Endothelial cell of umbilical vein (primary cell): ENCODE measurements around the gene LARGE1. TPM values are rescaled to one million over a fixed set of nuclear protein-coding genes. Genes with fewer than 3 reads are reported as not detected.

Experiments used
- BruUV-seq: library from RNA; stranded (reverse); fragments of 400-500 nt; replicated peaks from 2 replicates; lab custom pipeline; 2021; lab: Mats Ljungman, UMichigan
- CTCF ChIA-PET: fragments of 300-600, 350-600 bp; sonication (Branson Sonifier 250); formaldehyde crosslinking; loops from one replicate; lab custom pipeline; 2021; ENCODE audit warnings: antibody characterized with exemption, inconsistent platforms; lab: Charles Lee
- POLR2A ChIA-PET: fragments of 300-600, 350-600 bp; sonication (Branson Sonifier 250); formaldehyde crosslinking; loops from one replicate; lab custom pipeline; 2021; ENCODE audit warnings: antibody characterized with exemption, inconsistent platforms; lab: Charles Lee
- DNase-seq: peaks from one replicate; pipeline ENCODE4 v3.0.0-alpha.2; 2011; ENCODE audit warnings: low read depth, low spot score
- FAIRE-seq: peaks from 2 replicates; lab custom pipeline; 2011; peaks lifted over from hg19 to GRCh38; lab: Jason Lieb, UNC
- H2AFZ ChIP-seq: 2 replicates; pipeline ENCODE4 v1.6.0; 2012; ENCODE audit warnings: low read depth, low read length, control low read depth, inconsistent platforms
- H3K27ac ChIP-seq: 2 replicates; pipeline ENCODE4 v1.5.1; 2011; ENCODE audit warnings: low read depth, mild to moderate bottlenecking, control low read depth, low read length, moderate library complexity; ENCODE audit not compliant: insufficient read depth
- H3K27me3 ChIP-seq, 2 experiments: 2 replicates each; pipeline versions ENCODE4 v1.6.0 to v1.6.1; 2011; ENCODE audit warnings: low read length in 2 of 2, mixed read lengths in 1 of 2; ENCODE audit not compliant: control insufficient read depth in 2 of 2, insufficient read depth in 2 of 2
- H3K36me3 ChIP-seq, 2 experiments: 2 replicates in 1 of 2; 3 replicates in 1 of 2; pipeline ENCODE4 v1.5.1; 2011; ENCODE audit warnings: low read length in 2 of 2, mild to moderate bottlenecking in 1 of 2, moderate library complexity in 1 of 2; ENCODE audit not compliant: control insufficient read depth in 2 of 2, insufficient read depth in 2 of 2; ENCODE audit errors: extremely low read depth in 1 of 2
- H3K4me1 ChIP-seq: 3 replicates; pipeline ENCODE4 v1.5.1; 2011; ENCODE audit warnings: mild to moderate bottlenecking, low read length; ENCODE audit not compliant: control insufficient read depth, insufficient read depth; ENCODE audit errors: extremely low read depth
- H3K4me2 ChIP-seq: 2 replicates; pipeline ENCODE4 v1.6.1; 2011; ENCODE audit warnings: low read length, control low read depth, mixed read lengths; ENCODE audit not compliant: insufficient read depth
- H3K4me3 ChIP-seq, 3 experiments: fragments of 200-600 bp in 1 of 3; sonication (generic), shearing (Covaris generic) in 1 of 3; replicated peaks in 1 of 3; 2 replicates each; pipeline ENCODE4 v1.5.1; 2011 to 2016; ENCODE audit warnings: control low read depth in 3 of 3, low read length in 3 of 3, mild to moderate bottlenecking in 2 of 3, inconsistent platforms in 1 of 3, low read depth in 1 of 3, moderate library complexity in 1 of 3; ENCODE audit not compliant: insufficient read depth in 1 of 3
- H3K79me2 ChIP-seq: 2 replicates; pipeline ENCODE4 v1.6.0; 2012; ENCODE audit warnings: low read length, inconsistent platforms; ENCODE audit not compliant: control insufficient read depth, insufficient read depth
- H3K9ac ChIP-seq: replicated peaks from 2 replicates; pipeline ENCODE3; 2011; ENCODE audit warnings: low read length, control low read depth; ENCODE audit not compliant: insufficient read depth; ENCODE audit errors: extremely low read depth
- H3K9me1 ChIP-seq: replicated peaks from 3 replicates; pipeline ENCODE4 v1.6.0; 2011; ENCODE audit warnings: mild to moderate bottlenecking, low read length; ENCODE audit not compliant: control insufficient read depth, insufficient read depth; ENCODE audit errors: extremely low read depth
- H3K9me3 ChIP-seq: replicated peaks from 2 replicates; pipeline ENCODE4 v1.5.1; 2012; ENCODE audit warnings: low read length, inconsistent platforms; ENCODE audit not compliant: control insufficient read depth, insufficient read depth
- H4K20me1 ChIP-seq: replicated peaks from 2 replicates; pipeline ENCODE3; 2011; ENCODE audit warnings: mild to moderate bottlenecking, low read length; ENCODE audit not compliant: control insufficient read depth, insufficient read depth; ENCODE audit errors: extremely low read depth
- CTCF ChIP-seq, 2 donors: IDR thresholded peaks; 1 replicate in 1 of 2; 2 replicates in 1 of 2; pipeline ENCODE4 v1.5.1; 2011; ENCODE audit warnings: low read length in 2 of 2, mild to moderate bottlenecking in 2 of 2, moderate library complexity in 2 of 2, control low read depth in 1 of 2, inconsistent platforms in 1 of 2, low read depth in 1 of 2; ENCODE audit not compliant: insufficient read depth in 1 of 2; ENCODE audit errors: extremely low read depth in 1 of 2
- EZH2 ChIP-seq: IDR thresholded peaks from 2 replicates; pipeline ENCODE4 v1.6.1; 2012; ENCODE audit warnings: borderline replicate concordance, low read depth, mild to moderate bottlenecking, moderate library complexity, low read length, inconsistent platforms; ENCODE audit not compliant: severe bottlenecking
- FOS ChIP-seq: IDR thresholded peaks from 2 replicates; pipeline ENCODE4 v1.6.1; 2011; ENCODE audit warnings: mild to moderate bottlenecking, low read length, moderate library complexity, borderline replicate concordance; ENCODE audit not compliant: insufficient read depth
- GATA2 ChIP-seq: IDR thresholded peaks from 2 replicates; pipeline ENCODE4 v1.7.0; 2011; ENCODE audit warnings: low read depth, mild to moderate bottlenecking, moderate library complexity, mixed read lengths, low read length; ENCODE audit not compliant: insufficient read length, insufficient read depth
- JUN ChIP-seq: IDR thresholded peaks from 2 replicates; pipeline ENCODE4 v1.6.1; 2011; ENCODE audit warnings: borderline replicate concordance, low read depth; ENCODE audit not compliant: insufficient read length, insufficient read depth
- MYC ChIP-seq: IDR thresholded peaks from one replicate; pipeline ENCODE4 v1.6.1; 2011; ENCODE audit warnings: mild to moderate bottlenecking, low read depth, low read length
- POLR2A ChIP-seq: IDR thresholded peaks from 2 replicates; pipeline ENCODE4 v1.6.1; 2012; ENCODE audit warnings: low read depth, mild to moderate bottlenecking, control low read depth, low read length
- POLR2AphosphoS5 ChIP-seq: IDR thresholded peaks from 2 replicates; pipeline ENCODE4 v1.6.1; 2012; ENCODE audit warnings: low read depth, mild to moderate bottlenecking, control low read depth, low read length, moderate library complexity; ENCODE audit not compliant: insufficient read depth
- dilution Hi-C: fragments of 300-500 bp; cut with MboI; formaldehyde crosslinking; loops from one replicate; pipeline ENCODE4 v1.15.0; 2019; ENCODE audit warnings: low sequenced_read_pairs; ENCODE audit not compliant: extremely low pct_ligation_motif_present
- intact Hi-C: fragments of 100-400 bp; cut with micrococcal nuclease; formaldehyde crosslinking; loops from one replicate; pipeline ENCODE4 v1.10.0; 2022
- polyA plus RNA-seq, 4 experiments: library from polyadenylated mRNA; depleted of rRNA in 3 of 4; stranded (reverse) in 3 of 4; unstranded in 1 of 4; fragments of >200 nt; gene quantifications; 2 replicates each; pipeline versions ENCODE4 v1.2.1 to v1.2.3, GENCODE V29; 2011 to 2012; ENCODE audit warnings: missing spikeins in 1 of 4
- total RNA-seq: library from RNA; stranded (reverse); gene quantifications from 2 replicates; pipeline ENCODE4 v1.2.3, GENCODE V29; 2021
- TF ChIP-seq, protein P1 (sequence below): IDR thresholded peaks from 2 replicates; pipeline ENCODE4 v1.6.1; 2011; ENCODE audit not compliant: insufficient read depth, insufficient read length

The LARGE1 gene
- total and polyA plus RNA-seq, 2 donors (not counting 3 experiments of a cell fraction or from before 2014, with no cell fraction given) = 0.95 to 4.4 TPM

DNA sequence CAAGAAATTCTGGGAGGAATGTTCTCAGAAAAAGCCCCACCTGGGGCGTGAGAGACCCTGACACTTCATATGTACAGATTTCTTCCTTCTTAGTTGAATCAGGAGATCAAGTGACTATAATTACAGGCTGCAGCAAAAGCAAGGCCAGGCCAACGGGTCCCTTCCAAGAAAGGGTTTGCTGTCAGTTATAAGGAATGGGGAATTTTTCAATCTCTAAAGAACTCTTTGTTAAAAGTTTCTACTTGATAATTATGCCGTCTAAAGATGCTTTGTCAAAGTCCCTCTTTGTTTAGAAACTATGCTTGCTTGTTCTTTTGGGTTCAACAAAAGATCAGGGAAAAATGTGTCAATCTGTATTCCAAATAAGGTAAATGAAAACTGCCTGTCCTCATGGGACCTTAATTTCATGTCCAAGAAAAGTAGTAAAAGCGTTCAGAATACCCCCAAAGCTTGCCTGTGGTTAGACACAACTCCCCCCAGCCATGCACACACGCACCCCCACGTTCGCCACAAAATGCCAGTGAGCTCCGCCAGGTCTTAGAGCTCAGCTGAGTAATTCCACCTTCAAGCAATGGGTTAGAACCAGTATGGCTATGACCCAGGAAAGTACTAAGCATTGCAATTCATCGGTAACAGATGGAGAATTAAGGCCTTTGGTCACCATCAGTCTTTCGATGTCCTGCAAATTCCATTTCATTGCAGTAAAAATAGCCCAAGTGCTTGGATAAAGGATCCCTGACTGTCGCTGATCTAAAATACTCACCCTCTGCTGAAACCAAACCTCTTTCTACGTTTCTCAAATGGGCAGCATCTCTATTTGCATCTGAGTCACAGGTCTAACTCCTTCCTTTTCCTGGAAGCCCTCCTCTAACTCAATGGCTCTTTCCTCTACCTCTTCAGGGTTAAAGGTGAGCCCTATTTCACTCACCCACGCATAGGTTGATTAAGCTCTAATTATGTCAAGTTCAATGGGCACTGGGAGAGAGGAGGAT lies 442.9 kb downstream of the LARGE1 start:
- no peak overlapping the region for H3K27ac ChIP-seq
- H3K4me2 ChIP-seq = no peak overlapping the region
- dilution Hi-C loops (no loop called here), intact Hi-C loops (no loop called here)
- H3K9ac ChIP-seq = no peak overlapping the region
- no peak overlapping the region for H2AFZ ChIP-seq
- FAIRE-seq (no peak), DNase-seq (no peak)
- no peaks in the 10 kb centered on the region for H3K9me1 ChIP-seq
- no peaks in the 10 kb centered on the region for H3K36me3 ChIP-seq
- peaks cover 2% of the 10 kb centered on the region for H3K9me3 ChIP-seq
- H4K20me1 ChIP-seq = no peaks in the 10 kb centered on the region
- TF ChIP-seq POLR2AphosphoS5 (no peak), FOS (no peak), CTCF (IDR thresholded peaks at IDR 0.05; ENCODE audit: extremely low read depth in 1 of 2, insufficient read depth in 1 of 2, low read depth in 1 of 2, low read length in 2 of 2) (no peak), POLR2A (no peak), MYC (no peak), EZH2 (no peak), GATA2 (no peak), JUN (no peak)
- TF ChIP-seq, protein P1, sequence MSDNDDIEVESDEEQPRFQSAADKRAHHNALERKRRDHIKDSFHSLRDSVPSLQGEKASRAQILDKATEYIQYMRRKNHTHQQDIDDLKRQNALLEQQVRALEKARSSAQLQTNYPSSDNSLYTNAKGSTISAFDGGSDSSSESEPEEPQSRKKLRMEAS = no peak
- H3K79me2 ChIP-seq = no peaks in the 10 kb centered on the region
- no peaks in the 10 kb centered on the region for H3K4me1 ChIP-seq
- no TSS peak for BruUV-seq
- ChIA-PET POLR2A (no interaction called here), CTCF (no interaction called here)
- no peak overlapping the region for H3K4me3 ChIP-seq
- no peaks in the 10 kb centered on the region for H3K27me3 ChIP-seq
